Endothelial cell of umbilical vein (primary cell): ENCODE measurements around the gene CD200R1.

Experiments used
- EZH2 ChIP-seq: IDR thresholded peaks from 2 replicates; pipeline ENCODE4 v1.6.1; 2012; ENCODE audit warnings: borderline replicate concordance, low read depth, mild to moderate bottlenecking, moderate library complexity, low read length, inconsistent platforms; ENCODE audit not compliant: severe bottlenecking
- FOS ChIP-seq: IDR thresholded peaks from 2 replicates; pipeline ENCODE4 v1.6.1; 2011; ENCODE audit warnings: mild to moderate bottlenecking, low read length, moderate library complexity, borderline replicate concordance; ENCODE audit not compliant: insufficient read depth
- TF ChIP-seq, protein P1 (sequence below), 2 donors: IDR thresholded peaks; 1 replicate in 1 of 2; 2 replicates in 1 of 2; pipeline ENCODE4 v1.5.1; 2011; ENCODE audit warnings: low read length in 2 of 2, mild to moderate bottlenecking in 2 of 2, moderate library complexity in 2 of 2, control low read depth in 1 of 2, inconsistent platforms in 1 of 2, low read depth in 1 of 2; ENCODE audit not compliant: insufficient read depth in 1 of 2; ENCODE audit errors: extremely low read depth in 1 of 2

DNA sequence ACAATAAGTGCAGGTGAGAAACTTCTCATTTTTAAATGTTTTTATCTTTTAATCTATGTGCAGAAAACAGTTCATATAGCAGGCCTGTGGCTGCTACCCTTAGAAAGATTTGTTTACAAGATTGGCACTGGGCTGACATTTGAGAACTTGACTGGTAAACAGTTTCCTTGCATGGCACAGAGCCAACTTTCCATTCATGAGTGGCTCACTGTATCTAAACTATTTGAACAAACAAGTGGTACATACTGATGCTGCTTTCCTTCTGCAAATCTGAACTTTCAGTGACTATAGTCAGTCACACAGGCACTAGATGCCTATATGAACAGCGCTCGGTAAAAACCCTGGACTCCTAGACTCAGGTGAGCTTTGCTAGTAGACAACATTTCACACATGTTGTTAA, 9.6 kb upstream of the CD200R1 start:
- TF ChIP-seq, protein P1, sequence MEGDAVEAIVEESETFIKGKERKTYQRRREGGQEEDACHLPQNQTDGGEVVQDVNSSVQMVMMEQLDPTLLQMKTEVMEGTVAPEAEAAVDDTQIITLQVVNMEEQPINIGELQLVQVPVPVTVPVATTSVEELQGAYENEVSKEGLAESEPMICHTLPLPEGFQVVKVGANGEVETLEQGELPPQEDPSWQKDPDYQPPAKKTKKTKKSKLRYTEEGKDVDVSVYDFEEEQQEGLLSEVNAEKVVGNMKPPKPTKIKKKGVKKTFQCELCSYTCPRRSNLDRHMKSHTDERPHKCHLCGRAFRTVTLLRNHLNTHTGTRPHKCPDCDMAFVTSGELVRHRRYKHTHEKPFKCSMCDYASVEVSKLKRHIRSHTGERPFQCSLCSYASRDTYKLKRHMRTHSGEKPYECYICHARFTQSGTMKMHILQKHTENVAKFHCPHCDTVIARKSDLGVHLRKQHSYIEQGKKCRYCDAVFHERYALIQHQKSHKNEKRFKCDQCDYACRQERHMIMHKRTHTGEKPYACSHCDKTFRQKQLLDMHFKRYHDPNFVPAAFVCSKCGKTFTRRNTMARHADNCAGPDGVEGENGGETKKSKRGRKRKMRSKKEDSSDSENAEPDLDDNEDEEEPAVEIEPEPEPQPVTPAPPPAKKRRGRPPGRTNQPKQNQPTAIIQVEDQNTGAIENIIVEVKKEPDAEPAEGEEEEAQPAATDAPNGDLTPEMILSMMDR (IDR thresholded peaks at IDR 0.05; ENCODE audit: extremely low read depth in 1 of 2, insufficient read depth in 1 of 2, low read depth in 1 of 2, low read length in 2 of 2): no peak
- no peak for TF ChIP-seq EZH2
- no peak for TF ChIP-seq FOS
